ENCODE results near the gene EGR2. TPM values are rescaled to one million over a fixed set of nuclear protein-coding genes. Genes with fewer than 3 reads are reported as not detected.

The EGR2 gene
- polyA plus RNA-seq, 1 donor from 2014 or later, result 1.7 TPM

DNA sequence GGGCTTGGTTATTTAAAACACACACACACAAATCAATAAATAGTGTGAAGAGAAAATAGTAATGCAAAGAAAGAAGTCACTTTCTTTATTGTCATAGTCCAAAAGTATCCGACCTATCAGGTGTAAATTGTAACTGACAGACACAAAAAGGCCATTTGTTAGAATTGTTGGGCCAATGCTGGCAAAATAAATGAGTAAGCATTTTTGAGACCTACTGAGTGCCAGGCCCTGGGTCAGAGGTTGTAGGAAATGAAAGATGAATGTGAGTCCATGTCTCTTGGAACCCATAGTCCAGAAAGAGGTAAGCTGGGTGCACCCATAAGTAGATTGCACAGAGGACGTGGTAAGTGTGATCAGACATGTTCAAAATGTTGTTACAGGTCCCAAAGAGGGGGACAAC is 13.5 kb upstream of the EGR2 start:
- no peak overlapping the region for H2AFZ ChIP-seq (ENCODE audit: low read depth, low read length)
- no peaks in the 10 kb centered on the region for H3K9me2 ChIP-seq (ENCODE audit: insufficient read depth, low read length)
- no peaks in the 10 kb centered on the region for H3K9me3 ChIP-seq (ENCODE audit: low read length)
- H3F3A ChIP-seq (ENCODE audit: insufficient read depth, low read length, poor library complexity, severe bottlenecking), result no peaks in the 10 kb centered on the region
- TF ChIP-seq EP300 (conservative IDR thresholded peaks at IDR 0.05; ENCODE audit: poor library complexity, severe bottlenecking), result no peak
- TF ChIP-seq, protein P1, sequence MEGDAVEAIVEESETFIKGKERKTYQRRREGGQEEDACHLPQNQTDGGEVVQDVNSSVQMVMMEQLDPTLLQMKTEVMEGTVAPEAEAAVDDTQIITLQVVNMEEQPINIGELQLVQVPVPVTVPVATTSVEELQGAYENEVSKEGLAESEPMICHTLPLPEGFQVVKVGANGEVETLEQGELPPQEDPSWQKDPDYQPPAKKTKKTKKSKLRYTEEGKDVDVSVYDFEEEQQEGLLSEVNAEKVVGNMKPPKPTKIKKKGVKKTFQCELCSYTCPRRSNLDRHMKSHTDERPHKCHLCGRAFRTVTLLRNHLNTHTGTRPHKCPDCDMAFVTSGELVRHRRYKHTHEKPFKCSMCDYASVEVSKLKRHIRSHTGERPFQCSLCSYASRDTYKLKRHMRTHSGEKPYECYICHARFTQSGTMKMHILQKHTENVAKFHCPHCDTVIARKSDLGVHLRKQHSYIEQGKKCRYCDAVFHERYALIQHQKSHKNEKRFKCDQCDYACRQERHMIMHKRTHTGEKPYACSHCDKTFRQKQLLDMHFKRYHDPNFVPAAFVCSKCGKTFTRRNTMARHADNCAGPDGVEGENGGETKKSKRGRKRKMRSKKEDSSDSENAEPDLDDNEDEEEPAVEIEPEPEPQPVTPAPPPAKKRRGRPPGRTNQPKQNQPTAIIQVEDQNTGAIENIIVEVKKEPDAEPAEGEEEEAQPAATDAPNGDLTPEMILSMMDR (IDR thresholded peaks at IDR 0.05; ENCODE audit: poor library complexity, severe bottlenecking), result no peak
- TF ChIP-seq EZH2 (IDR thresholded peaks at IDR 0.05; ENCODE audit: borderline replicate concordance, insufficient read depth, low read length, poor library complexity, severe bottlenecking), result no peak
- no peak for TF ChIP-seq TAF1 (IDR thresholded peaks at IDR 0.05; ENCODE audit: low read depth)
- TF ChIP-seq POLR2AphosphoS5 (IDR thresholded peaks at IDR 0.05), result no peak
- no peak for TF ChIP-seq RAD21 (conservative IDR thresholded peaks at IDR 0.05)
- H3K27ac ChIP-seq (ENCODE audit: low read length), result no peak overlapping the region
- H3K36me3 ChIP-seq (ENCODE audit: insufficient read depth, low read length), result no peaks in the 10 kb centered on the region
- H3K27me3 ChIP-seq (ENCODE audit: insufficient read depth, low read depth, low read length), result no peaks in the 10 kb centered on the region
- no peaks in the 10 kb centered on the region for H4K20me1 ChIP-seq (ENCODE audit: insufficient read depth)
- H3K4me3 ChIP-seq (ENCODE audit: low read length), result no peak overlapping the region
- no peak overlapping the region for H3K4me2 ChIP-seq (ENCODE audit: low read length)
- no peaks in the 10 kb centered on the region for H3K79me2 ChIP-seq (replicated peaks; ENCODE audit: insufficient read depth, low read length)
- H3K9ac ChIP-seq (ENCODE audit: low read length), result no peak overlapping the region

DNA sequence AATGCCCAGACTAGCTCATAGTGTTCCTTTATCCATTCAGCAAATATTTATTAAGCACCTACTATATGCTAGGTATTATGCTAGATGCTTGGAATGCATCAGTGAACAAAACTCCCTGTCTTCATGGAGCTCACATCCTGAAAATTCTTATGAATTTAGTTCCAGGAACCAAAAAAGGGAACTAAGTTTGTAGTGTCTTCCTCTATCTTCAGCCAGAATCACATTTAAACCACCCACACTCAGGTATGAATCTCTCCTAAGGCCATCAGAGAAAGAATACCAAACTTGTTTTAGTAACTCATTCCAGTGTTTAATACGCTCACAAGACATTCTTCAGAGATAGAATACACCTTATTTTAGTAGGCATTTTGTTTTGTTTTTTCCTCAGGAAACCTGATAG is 10.1 kb upstream of the EGR2 start:
- H3K27ac ChIP-seq (ENCODE audit: low read length), result no peak overlapping the region
- TF ChIP-seq EP300 (conservative IDR thresholded peaks at IDR 0.05; ENCODE audit: poor library complexity, severe bottlenecking), result no peak
- TF ChIP-seq EZH2 (IDR thresholded peaks at IDR 0.05; ENCODE audit: borderline replicate concordance, insufficient read depth, low read length, poor library complexity, severe bottlenecking), result no peak

DNA sequence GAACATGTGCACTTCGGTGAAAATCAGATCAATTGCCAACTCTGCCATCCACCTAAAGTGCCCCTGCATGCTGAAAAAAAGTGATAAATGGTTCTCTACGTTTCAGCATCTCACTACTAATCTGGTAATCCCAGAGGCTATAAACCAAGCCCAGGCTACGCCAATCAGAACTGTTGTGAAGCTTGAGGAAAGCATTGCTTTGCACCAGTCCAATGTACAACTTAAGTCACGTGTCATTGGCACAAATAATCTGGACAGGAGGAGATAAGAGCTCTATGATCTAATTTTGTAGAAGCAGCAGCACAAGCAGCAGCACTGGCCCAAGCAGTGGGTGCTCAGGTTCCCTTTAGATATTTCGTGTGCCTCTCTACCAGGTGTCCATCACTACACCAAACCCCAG is 4.4 kb upstream of the EGR2 start:
- Histone ChIP-seq H3K27ac (ENCODE audit: low read length) (no peak overlapping the region), H3K9me3 (ENCODE audit: low read length) (no peaks in the 10 kb centered on the region), H3K4me3 (ENCODE audit: low read length) (no peak overlapping the region), H2AFZ (ENCODE audit: low read depth, low read length) (no peak overlapping the region), H3F3A (ENCODE audit: insufficient read depth, low read length, poor library complexity, severe bottlenecking) (peaks cover 4% of the 10 kb centered on the region), H3K27me3 (ENCODE audit: insufficient read depth, low read depth, low read length) (peaks cover 56% of the 10 kb centered on the region), H4K20me1 (ENCODE audit: insufficient read depth) (no peaks in the 10 kb centered on the region), H3K79me2 (replicated peaks; ENCODE audit: insufficient read depth, low read length) (no peaks in the 10 kb centered on the region), H3K9me2 (ENCODE audit: insufficient read depth, low read length) (no peaks in the 10 kb centered on the region), H3K9ac (ENCODE audit: low read length) (no peak overlapping the region), H3K36me3 (ENCODE audit: insufficient read depth, low read length) (no peaks in the 10 kb centered on the region), H3K4me2 (ENCODE audit: low read length) (no peak overlapping the region)
- no peak for TF ChIP-seq RAD21 (conservative IDR thresholded peaks at IDR 0.05)
- TF ChIP-seq EZH2 (IDR thresholded peaks at IDR 0.05; ENCODE audit: borderline replicate concordance, insufficient read depth, low read length, poor library complexity, severe bottlenecking), result no peak
- TF ChIP-seq, protein P1 (IDR thresholded peaks at IDR 0.05; ENCODE audit: poor library complexity, severe bottlenecking), result no peak
- TF ChIP-seq, protein P2, sequence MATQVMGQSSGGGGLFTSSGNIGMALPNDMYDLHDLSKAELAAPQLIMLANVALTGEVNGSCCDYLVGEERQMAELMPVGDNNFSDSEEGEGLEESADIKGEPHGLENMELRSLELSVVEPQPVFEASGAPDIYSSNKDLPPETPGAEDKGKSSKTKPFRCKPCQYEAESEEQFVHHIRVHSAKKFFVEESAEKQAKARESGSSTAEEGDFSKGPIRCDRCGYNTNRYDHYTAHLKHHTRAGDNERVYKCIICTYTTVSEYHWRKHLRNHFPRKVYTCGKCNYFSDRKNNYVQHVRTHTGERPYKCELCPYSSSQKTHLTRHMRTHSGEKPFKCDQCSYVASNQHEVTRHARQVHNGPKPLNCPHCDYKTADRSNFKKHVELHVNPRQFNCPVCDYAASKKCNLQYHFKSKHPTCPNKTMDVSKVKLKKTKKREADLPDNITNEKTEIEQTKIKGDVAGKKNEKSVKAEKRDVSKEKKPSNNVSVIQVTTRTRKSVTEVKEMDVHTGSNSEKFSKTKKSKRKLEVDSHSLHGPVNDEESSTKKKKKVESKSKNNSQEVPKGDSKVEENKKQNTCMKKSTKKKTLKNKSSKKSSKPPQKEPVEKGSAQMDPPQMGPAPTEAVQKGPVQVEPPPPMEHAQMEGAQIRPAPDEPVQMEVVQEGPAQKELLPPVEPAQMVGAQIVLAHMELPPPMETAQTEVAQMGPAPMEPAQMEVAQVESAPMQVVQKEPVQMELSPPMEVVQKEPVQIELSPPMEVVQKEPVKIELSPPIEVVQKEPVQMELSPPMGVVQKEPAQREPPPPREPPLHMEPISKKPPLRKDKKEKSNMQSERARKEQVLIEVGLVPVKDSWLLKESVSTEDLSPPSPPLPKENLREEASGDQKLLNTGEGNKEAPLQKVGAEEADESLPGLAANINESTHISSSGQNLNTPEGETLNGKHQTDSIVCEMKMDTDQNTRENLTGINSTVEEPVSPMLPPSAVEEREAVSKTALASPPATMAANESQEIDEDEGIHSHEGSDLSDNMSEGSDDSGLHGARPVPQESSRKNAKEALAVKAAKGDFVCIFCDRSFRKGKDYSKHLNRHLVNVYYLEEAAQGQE (IDR thresholded peaks at IDR 0.05; ENCODE audit: borderline replicate concordance), result no peak
- TF ChIP-seq SMC3 (conservative IDR thresholded peaks at IDR 0.05; ENCODE audit: poor library complexity), result no peak
- TF ChIP-seq POLR2AphosphoS5 (IDR thresholded peaks at IDR 0.05), result no peak
- no peak for TF ChIP-seq EP300 (conservative IDR thresholded peaks at IDR 0.05; ENCODE audit: poor library complexity, severe bottlenecking)
- TF ChIP-seq TAF1 (IDR thresholded peaks at IDR 0.05; ENCODE audit: low read depth), result no peak
- TF ChIP-seq MXI1 (conservative IDR thresholded peaks at IDR 0.05; ENCODE audit: poor library complexity, severe bottlenecking), result no peak

More for the DNA sequence above, 10.1 kb upstream of the EGR2 start:
- Histone ChIP-seq H3K27me3 (ENCODE audit: insufficient read depth, low read depth, low read length) (no peaks in the 10 kb centered on the region), H3K36me3 (ENCODE audit: insufficient read depth, low read length) (no peaks in the 10 kb centered on the region), H2AFZ (ENCODE audit: low read depth, low read length) (no peak overlapping the region), H3K9me2 (ENCODE audit: insufficient read depth, low read length) (no peaks in the 10 kb centered on the region), H4K20me1 (ENCODE audit: insufficient read depth) (no peaks in the 10 kb centered on the region), H3F3A (ENCODE audit: insufficient read depth, low read length, poor library complexity, severe bottlenecking) (no peaks in the 10 kb centered on the region), H3K9me3 (ENCODE audit: low read length) (no peaks in the 10 kb centered on the region), H3K79me2 (replicated peaks; ENCODE audit: insufficient read depth, low read length) (no peaks in the 10 kb centered on the region), H3K9ac (ENCODE audit: low read length) (no peak overlapping the region), H3K4me3 (ENCODE audit: low read length) (no peak overlapping the region), H3K4me2 (ENCODE audit: low read length) (no peak overlapping the region)

Measured in neural cell (in vitro differentiated cells).